HepG2 (cell line): Measurements from ENCODE around the gene TMX2. TPM values are rescaled to one million over a fixed set of nuclear protein-coding genes. Genes with fewer than 3 reads are reported as not detected.
A peak's percentile ranks its signal among the peaks of the same experiment; 100 is the strongest.

Experiments used
- ARID3A ChIP-seq: IDR thresholded peaks from 2 replicates; pipeline ENCODE4 v1.6.1; 2012; ENCODE audit warnings: low read depth, low read length, improper control_type of control experiment
- ATAD3A ChIP-seq: sonication (generic); formaldehyde crosslinking; IDR thresholded peaks from 2 replicates; pipeline ENCODE4 v1.4.0; 2020; ENCODE audit warnings: missing genetic modification reagents
- DPF2 ChIP-seq: sonication (generic); formaldehyde crosslinking; IDR thresholded peaks from 2 replicates; pipeline ENCODE4 v1.4.0; 2020; ENCODE audit warnings: mild to moderate bottlenecking, low read depth, missing genetic modification reagents, borderline replicate concordance
- MTA1 ChIP-seq: sonication (generic); formaldehyde crosslinking; IDR thresholded peaks from 2 replicates; pipeline ENCODE4 v1.4.0; 2020; ENCODE audit warnings: missing genetic modification reagents, mild to moderate bottlenecking, borderline replicate concordance
- NR2F1 ChIP-seq, 2 experiments: fragments of 450-650 bp in 1 of 2; formaldehyde crosslinking in 1 of 2; IDR thresholded peaks; 2 replicates each; pipeline versions ENCODE4 v1.5.0 to v1.6.1; 2016 to 2020; ENCODE audit warnings: mild to moderate bottlenecking in 1 of 2, missing compliant biosample characterization in 1 of 2, missing genetic modification reagents in 1 of 2, moderate library complexity in 1 of 2
- POLR2AphosphoS5 ChIP-seq: IDR thresholded peaks from 2 replicates; pipeline ENCODE4 v1.6.1; 2012; ENCODE audit warnings: low read depth, low read length
- RNF219 ChIP-seq: sonication (generic); formaldehyde crosslinking; IDR thresholded peaks from 2 replicates; pipeline ENCODE4 v1.5.0; 2020; ENCODE audit warnings: mild to moderate bottlenecking, missing genetic modification reagents
- TGIF2 ChIP-seq: IDR thresholded peaks from 2 replicates; pipeline ENCODE4 v1.6.1; 2016; ENCODE audit warnings: control low read depth, missing compliant biosample characterization
- ZBTB43 ChIP-seq: sonication (generic); formaldehyde crosslinking; conservative IDR thresholded peaks from 2 replicates; pipeline ENCODE4 v1.4.0; 2020; ENCODE audit warnings: missing genetic modification reagents
- ZNF326 ChIP-seq: sonication (generic); formaldehyde crosslinking; IDR thresholded peaks from 2 replicates; pipeline ENCODE4 v1.4.0; 2020; ENCODE audit warnings: missing genetic modification reagents, borderline replicate concordance
- ZNF496 ChIP-seq: sonication (generic); formaldehyde crosslinking; IDR thresholded peaks from 2 replicates; pipeline ENCODE4 v1.8.1; 2023; ENCODE audit warnings: mild to moderate bottlenecking, moderate library complexity, missing genetic modification reagents; ENCODE audit not compliant: insufficient replicate concordance
- ZNF674 ChIP-seq: sonication (generic); formaldehyde crosslinking; IDR thresholded peaks from 2 replicates; pipeline ENCODE4 v1.5.0; 2020; ENCODE audit warnings: low read depth, mild to moderate bottlenecking, missing genetic modification reagents
- ZNF816 ChIP-seq: sonication (generic); formaldehyde crosslinking; IDR thresholded peaks from 2 replicates; pipeline ENCODE4 v1.8.0; 2022; ENCODE audit warnings: missing genetic modification reagents, mild to moderate bottlenecking, borderline replicate concordance
- ZNF850 ChIP-seq: sonication (generic); formaldehyde crosslinking; conservative IDR thresholded peaks from 2 replicates; pipeline ENCODE4 v1.9.0; 2021; ENCODE audit warnings: mild to moderate bottlenecking, missing genetic modification reagents
- polyA plus RNA-seq, 8 experiments: library from polyadenylated mRNA; depleted of rRNA in 3 of 8; stranded (reverse) in 7 of 8; unstranded in 1 of 8; fragments of >200 nt; fragmentation: Illumina TruSeq in 4 of 8; extraction: Trizol in 4 of 8; gene quantifications; 2 replicates each; pipeline versions ENCODE4 v1.2.1 to v1.2.3, GENCODE V29; 2011 to 2016; ENCODE audit warnings: low read depth in 4 of 8, missing spikeins in 1 of 8, mixed read lengths in 1 of 8; ENCODE audit not compliant: insufficient read depth in 1 of 8
- total RNA-seq, 5 experiments: library from RNA; depleted of rRNA; stranded (reverse); fragments of >200 nt; fragmentation: Illumina TruSeq; extraction: Trizol; gene quantifications; 2 replicates each; pipeline ENCODE4 v1.2.3, GENCODE V29; 2016; ENCODE audit warnings: low read depth in 1 of 5
- TF ChIP-seq, protein P1 (sequence below): sonication (generic); formaldehyde crosslinking; IDR thresholded peaks from 2 replicates; pipeline ENCODE4 v1.4.0; 2020; ENCODE audit warnings: mild to moderate bottlenecking, missing genetic modification reagents, borderline replicate concordance
- TF ChIP-seq, protein P2 (sequence below): sonication (generic); formaldehyde crosslinking; IDR thresholded peaks from 2 replicates; pipeline ENCODE4 v1.5.0; 2020; ENCODE audit warnings: mild to moderate bottlenecking, missing genetic modification reagents

Gene TMX2
- total and polyA plus RNA-seq, 2 of the 13 experiments (the other 11 are each of a cell fraction or from before 2014, with no cell fraction given), result 84.5 to 129 TPM

- TF ChIP-seq ZBTB43 (CRISPR knock-in tag) (no peak), DPF2 (CRISPR knock-in tag) (no peak), MTA1 (CRISPR knock-in tag) (no peak), RNF219 (CRISPR knock-in tag) (no peak), ZNF850 (CRISPR knock-in tag) (no peak), ZNF816 (no peak), ATAD3A (CRISPR knock-in tag) (no peak), TGIF2 (CRISPR knock-in tag) (no peak), POLR2AphosphoS5 (peak; percentile 60), ZNF496 (CRISPR knock-in tag) (no peak), ARID3A (0 out of 2 replicates have a peak, but pooled peaks have one; percentile 0), NR2F1 (CRISPR knock-in tag; IDR thresholded peaks at IDR 0.05) (peak in 1 of 2 experiments; percentile 38; a peak in 2 of 4 replicates), ZNF326 (no peak), ZNF674 (CRISPR knock-in tag) (no peak)
- TF ChIP-seq, protein P1, sequence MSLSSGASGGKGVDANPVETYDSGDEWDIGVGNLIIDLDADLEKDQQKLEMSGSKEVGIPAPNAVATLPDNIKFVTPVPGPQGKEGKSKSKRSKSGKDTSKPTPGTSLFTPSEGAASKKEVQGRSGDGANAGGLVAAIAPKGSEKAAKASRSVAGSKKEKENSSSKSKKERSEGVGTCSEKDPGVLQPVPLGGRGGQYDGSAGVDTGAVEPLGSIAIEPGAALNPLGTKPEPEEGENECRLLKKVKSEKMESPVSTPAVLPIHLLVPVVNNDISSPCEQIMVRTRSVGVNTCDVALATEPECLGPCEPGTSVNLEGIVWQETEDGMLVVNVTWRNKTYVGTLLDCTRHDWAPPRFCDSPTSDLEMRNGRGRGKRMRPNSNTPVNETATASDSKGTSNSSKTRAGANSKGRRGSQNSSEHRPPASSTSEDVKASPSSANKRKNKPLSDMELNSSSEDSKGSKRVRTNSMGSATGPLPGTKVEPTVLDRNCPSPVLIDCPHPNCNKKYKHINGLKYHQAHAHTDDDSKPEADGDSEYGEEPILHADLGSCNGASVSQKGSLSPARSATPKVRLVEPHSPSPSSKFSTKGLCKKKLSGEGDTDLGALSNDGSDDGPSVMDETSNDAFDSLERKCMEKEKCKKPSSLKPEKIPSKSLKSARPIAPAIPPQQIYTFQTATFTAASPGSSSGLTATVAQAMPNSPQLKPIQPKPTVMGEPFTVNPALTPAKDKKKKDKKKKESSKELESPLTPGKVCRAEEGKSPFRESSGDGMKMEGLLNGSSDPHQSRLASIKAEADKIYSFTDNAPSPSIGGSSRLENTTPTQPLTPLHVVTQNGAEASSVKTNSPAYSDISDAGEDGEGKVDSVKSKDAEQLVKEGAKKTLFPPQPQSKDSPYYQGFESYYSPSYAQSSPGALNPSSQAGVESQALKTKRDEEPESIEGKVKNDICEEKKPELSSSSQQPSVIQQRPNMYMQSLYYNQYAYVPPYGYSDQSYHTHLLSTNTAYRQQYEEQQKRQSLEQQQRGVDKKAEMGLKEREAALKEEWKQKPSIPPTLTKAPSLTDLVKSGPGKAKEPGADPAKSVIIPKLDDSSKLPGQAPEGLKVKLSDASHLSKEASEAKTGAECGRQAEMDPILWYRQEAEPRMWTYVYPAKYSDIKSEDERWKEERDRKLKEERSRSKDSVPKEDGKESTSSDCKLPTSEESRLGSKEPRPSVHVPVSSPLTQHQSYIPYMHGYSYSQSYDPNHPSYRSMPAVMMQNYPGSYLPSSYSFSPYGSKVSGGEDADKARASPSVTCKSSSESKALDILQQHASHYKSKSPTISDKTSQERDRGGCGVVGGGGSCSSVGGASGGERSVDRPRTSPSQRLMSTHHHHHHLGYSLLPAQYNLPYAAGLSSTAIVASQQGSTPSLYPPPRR (CRISPR knock-in tag), result no peak; the same call in 1 of the 2 replicates
- TF ChIP-seq, protein P2, sequence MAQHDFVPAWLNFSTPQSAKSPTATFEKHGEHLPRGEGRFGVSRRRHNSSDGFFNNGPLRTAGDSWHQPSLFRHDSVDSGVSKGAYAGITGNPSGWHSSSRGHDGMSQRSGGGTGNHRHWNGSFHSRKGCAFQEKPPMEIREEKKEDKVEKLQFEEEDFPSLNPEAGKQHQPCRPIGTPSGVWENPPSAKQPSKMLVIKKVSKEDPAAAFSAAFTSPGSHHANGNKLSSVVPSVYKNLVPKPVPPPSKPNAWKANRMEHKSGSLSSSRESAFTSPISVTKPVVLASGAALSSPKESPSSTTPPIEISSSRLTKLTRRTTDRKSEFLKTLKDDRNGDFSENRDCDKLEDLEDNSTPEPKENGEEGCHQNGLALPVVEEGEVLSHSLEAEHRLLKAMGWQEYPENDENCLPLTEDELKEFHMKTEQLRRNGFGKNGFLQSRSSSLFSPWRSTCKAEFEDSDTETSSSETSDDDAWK, result no peak
These were observed 44.5 kb upstream of the TMX2 start, which contains the start of gene ZDHHC5 (continued) for GRCh38 chr11:57667736-57668433.
